Thyroid gland (tissue), 4 donors: ENCODE data around the gene DISC1. TPM values are rescaled to one million over a fixed set of nuclear protein-coding genes. Genes with fewer than 3 reads are reported as not detected.

Experiments used
- DNase-seq, 2 donors: peaks; one replicate each; pipeline ENCODE4 v3.0.0-alpha.2; 2019
- H3K27ac ChIP-seq, 3 donors: fragments of 200-600 bp; sonication (generic); 1 replicate in 2 of 3; 2 replicates in 1 of 3; pipeline ENCODE4 v1.5.1; 2016 to 2019; ENCODE audit warnings: mild to moderate bottlenecking in 1 of 3, moderate library complexity in 1 of 3
- H3K27me3 ChIP-seq: fragments of 200-600 bp; sonication (generic); one replicate; pipeline ENCODE4 v1.5.1; 2019
- H3K36me3 ChIP-seq, 2 donors: fragments of 200-600 bp; sonication (generic); one replicate each; pipeline ENCODE4 v1.5.1; 2016 to 2019
- H3K4me1 ChIP-seq, 2 donors: fragments of 200-600 bp; sonication (generic); one replicate each; pipeline ENCODE4 v1.5.1; 2017 to 2019
- H3K4me3 ChIP-seq, 3 donors: fragments of 200-600 bp; sonication (generic); replicated peaks in 1 of 3; 1 replicate in 2 of 3; 2 replicates in 1 of 3; pipeline ENCODE4 v1.5.1; 2016; ENCODE audit warnings: mild to moderate bottlenecking in 1 of 3
- H3K9me3 ChIP-seq: fragments of 200-600 bp; sonication (generic); one replicate; pipeline ENCODE4 v1.5.1; 2017
- POLR2A ChIP-seq, 2 donors: fragments of 450-650 bp; IDR thresholded peaks; one replicate each; pipeline ENCODE4 v1.6.1; 2017; ENCODE audit warnings: antibody characterized with exemption in 2 of 2, mild to moderate bottlenecking in 2 of 2, moderate library complexity in 1 of 2
- WGBS, 2 donors: methylation state at CpG; one replicate each; pipeline ENCODE4 v1.1.5; 2017; 5-methylcytosine and 5-hydroxymethylcytosine counted together
- intact Hi-C: fragments of 100-400 bp; cut with DNase I; formaldehyde crosslinking; loops from one replicate; pipeline ENCODE4 v1.15.1; 2023
- total RNA-seq, 4 donors: library from RNA; depleted of rRNA; stranded (reverse); fragments of >200 nt; gene quantifications; one replicate each; pipeline ENCODE4 v1.2.3, GENCODE V29; 2016
- TF ChIP-seq, protein P1 (sequence below), 6 experiments: fragments of 200-600 bp in 3 of 6; fragments of 450-650 bp in 3 of 6; sonication (generic) in 3 of 6; IDR thresholded peaks; one replicate each; pipeline ENCODE4 v1.5.1; 2016 to 2019; ENCODE audit warnings: antibody characterized with exemption in 6 of 6, mild to moderate bottlenecking in 2 of 6, inconsistent platforms in 1 of 6, moderate library complexity in 1 of 6

Gene DISC1
- total RNA-seq, 4 donors from 2014 or later = 6.9 to 17.7 (median 9.8) TPM

DNA sequence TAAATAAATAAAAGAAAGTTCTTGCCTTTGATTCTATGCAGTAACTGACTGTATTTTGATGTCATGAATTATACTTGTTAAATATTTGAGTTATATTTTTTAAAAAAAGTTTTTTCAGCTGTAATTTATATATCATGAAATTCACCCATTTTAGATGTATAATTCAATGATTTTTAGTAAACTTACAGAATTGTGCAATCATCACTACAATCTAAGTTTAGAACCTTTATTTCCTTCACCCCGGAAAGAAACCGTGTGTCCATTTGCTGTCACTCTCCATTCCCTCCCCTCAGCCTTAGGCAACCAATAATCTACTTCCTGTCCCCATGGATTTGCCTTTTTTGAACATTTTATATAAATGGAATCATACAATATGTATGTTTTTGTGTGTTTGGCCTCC lies 32.5 kb upstream of the DISC1 start:
- no peaks in the 10 kb centered on the region for H3K9me3 ChIP-seq
- whole genome bisulfite sequencing, 2 donors = 40 to 68% methylated on average over 2 of the region's 2 CpGs
- TF ChIP-seq, protein P1, sequence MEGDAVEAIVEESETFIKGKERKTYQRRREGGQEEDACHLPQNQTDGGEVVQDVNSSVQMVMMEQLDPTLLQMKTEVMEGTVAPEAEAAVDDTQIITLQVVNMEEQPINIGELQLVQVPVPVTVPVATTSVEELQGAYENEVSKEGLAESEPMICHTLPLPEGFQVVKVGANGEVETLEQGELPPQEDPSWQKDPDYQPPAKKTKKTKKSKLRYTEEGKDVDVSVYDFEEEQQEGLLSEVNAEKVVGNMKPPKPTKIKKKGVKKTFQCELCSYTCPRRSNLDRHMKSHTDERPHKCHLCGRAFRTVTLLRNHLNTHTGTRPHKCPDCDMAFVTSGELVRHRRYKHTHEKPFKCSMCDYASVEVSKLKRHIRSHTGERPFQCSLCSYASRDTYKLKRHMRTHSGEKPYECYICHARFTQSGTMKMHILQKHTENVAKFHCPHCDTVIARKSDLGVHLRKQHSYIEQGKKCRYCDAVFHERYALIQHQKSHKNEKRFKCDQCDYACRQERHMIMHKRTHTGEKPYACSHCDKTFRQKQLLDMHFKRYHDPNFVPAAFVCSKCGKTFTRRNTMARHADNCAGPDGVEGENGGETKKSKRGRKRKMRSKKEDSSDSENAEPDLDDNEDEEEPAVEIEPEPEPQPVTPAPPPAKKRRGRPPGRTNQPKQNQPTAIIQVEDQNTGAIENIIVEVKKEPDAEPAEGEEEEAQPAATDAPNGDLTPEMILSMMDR (IDR thresholded peaks at IDR 0.05) = no peak
- no peak overlapping the region for H3K4me3 ChIP-seq
- H3K27ac ChIP-seq = no peak overlapping the region
- no peak for DNase-seq
- H3K27me3 ChIP-seq = no peaks in the 10 kb centered on the region
- no peaks in the 10 kb centered on the region for H3K36me3 ChIP-seq
- no peaks in the 10 kb centered on the region for H3K4me1 ChIP-seq
- intact Hi-C loops = no loop called here

DNA sequence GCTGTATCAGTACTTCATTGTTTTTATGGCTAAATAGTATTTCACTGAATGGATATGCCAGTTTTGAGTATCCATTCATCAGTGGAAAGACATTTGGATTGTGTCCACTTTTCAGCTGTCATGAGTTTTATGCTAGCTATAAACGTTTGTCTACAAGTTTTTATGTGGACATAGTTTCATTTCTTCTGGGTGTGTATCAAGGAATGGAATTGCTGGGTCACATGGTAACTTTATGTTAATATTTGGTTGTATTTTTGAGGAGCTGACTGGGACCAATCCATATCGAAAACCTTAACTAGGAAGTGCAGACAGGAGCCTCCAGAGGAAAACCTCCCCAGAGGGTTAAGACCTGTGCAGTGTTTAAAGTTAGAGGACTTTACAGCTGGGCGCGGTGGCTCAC lies 31.8 kb upstream of the DISC1 start:
- no peaks in the 10 kb centered on the region for H3K27me3 ChIP-seq
- no peaks in the 10 kb centered on the region for H3K4me1 ChIP-seq
- no peaks in the 10 kb centered on the region for H3K36me3 ChIP-seq
- WGBS, 2 donors = 84 to 89% methylated on average over 4 of the region's 4 CpGs
- intact Hi-C loops = no loop called here
- no peak for TF ChIP-seq POLR2A (IDR thresholded peaks at IDR 0.05)
- TF ChIP-seq, protein P1 (IDR thresholded peaks at IDR 0.05) = no peak
- no peak overlapping the region for H3K4me3 ChIP-seq
- DNase-seq = no peak
- no peak overlapping the region for H3K27ac ChIP-seq
- no peaks in the 10 kb centered on the region for H3K9me3 ChIP-seq

DNA sequence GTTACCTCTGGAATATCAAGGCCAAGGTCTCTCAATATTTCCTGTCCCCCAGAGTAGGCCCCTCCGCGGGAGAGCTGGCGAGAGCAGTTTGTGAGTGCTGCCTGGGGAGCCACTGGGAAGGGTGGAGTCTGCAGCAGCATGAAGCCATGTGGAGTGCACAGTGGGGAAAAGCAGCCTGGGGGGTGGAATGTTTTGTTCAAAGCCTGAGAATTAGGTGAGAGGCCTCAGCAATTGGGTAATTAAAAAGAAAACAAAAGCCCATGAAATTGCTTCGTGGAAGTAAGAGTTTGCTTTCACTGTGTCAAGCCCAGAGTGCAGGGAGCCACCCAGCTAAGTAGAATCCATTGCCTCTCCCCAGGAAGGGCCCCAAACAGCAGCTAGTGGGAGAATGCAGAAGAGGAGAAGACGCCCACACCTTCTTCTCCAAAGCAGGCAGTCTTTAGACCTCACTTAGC lies 30.2 kb upstream of the DISC1 start:
- no peak overlapping the region for H3K27ac ChIP-seq
- intact Hi-C loops = no loop called here
- H3K4me1 ChIP-seq = no peaks in the 10 kb centered on the region
- H3K27me3 ChIP-seq = no peaks in the 10 kb centered on the region
- 36 to 39% methylated on average over 5 of the region's 5 CpGs for WGBS, 2 donors
- DNase-seq = no peak
- H3K9me3 ChIP-seq = no peaks in the 10 kb centered on the region
- TF ChIP-seq POLR2A (IDR thresholded peaks at IDR 0.05) = no peak
- TF ChIP-seq, protein P1 (IDR thresholded peaks at IDR 0.05) = no peak
- no peak overlapping the region for H3K4me3 ChIP-seq
- H3K36me3 ChIP-seq = no peaks in the 10 kb centered on the region

DNA sequence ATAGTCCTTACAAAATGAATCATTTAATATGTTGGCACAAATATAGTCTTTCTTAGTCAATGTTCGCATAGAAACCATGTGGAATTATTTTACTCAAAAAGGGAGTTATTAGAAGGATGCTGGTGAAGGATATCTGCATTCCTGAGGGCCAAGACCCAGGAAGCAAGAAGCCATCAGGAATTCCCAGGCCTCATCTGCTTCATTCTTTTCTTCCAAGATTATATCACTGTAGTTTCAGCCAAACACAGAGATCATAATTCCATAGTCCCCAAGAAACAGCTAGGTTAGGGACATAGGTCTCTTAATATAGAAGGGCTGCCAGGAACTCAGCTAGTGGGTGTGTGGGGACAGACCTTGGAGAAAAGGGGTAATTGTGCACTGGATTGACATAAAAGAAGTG lies 28.6 kb upstream of the DISC1 start:
- Histone ChIP-seq H3K36me3 (no peaks in the 10 kb centered on the region), H3K27ac (no peak overlapping the region), H3K4me1 (no peaks in the 10 kb centered on the region), H3K4me3 (no peak overlapping the region), H3K27me3 (no peaks in the 10 kb centered on the region), H3K9me3 (no peaks in the 10 kb centered on the region)
- WGBS, 2 donors = 87 to 88% methylated on average over 1 of the region's 1 CpG
- intact Hi-C loops = no loop called here
- TF ChIP-seq, protein P1 (IDR thresholded peaks at IDR 0.05) = no peak
- no peak for TF ChIP-seq POLR2A (IDR thresholded peaks at IDR 0.05)
- DNase-seq = no peak

GRCh38 chr1:231600458-231600976 lies 26.1 kb upstream of the DISC1 start:
- Histone ChIP-seq H3K9me3 (no peaks in the 10 kb centered on the region), H3K36me3 (no peaks in the 10 kb centered on the region), H3K4me1 (no peaks in the 10 kb centered on the region), H3K4me3 (no peak overlapping the region), H3K27me3 (no peaks in the 10 kb centered on the region), H3K27ac (peak overlapping the region in 1 of 3 donors; percentile 5)
- WGBS, 2 donors = 60 to 64% methylated on average over 7 of the region's 7 CpGs
- intact Hi-C loops = loop anchor here (5.0 kb wide), 1 partner anchor 243 kb away; no protein-coding TSS in a partner anchor
- TF ChIP-seq, protein P1 (IDR thresholded peaks at IDR 0.05) = no peak
- TF ChIP-seq POLR2A (IDR thresholded peaks at IDR 0.05) = no peak
- DNase-seq = no peak
